ENCODE measurements around the gene CTSH. TPM values are rescaled to one million over a fixed set of nuclear protein-coding genes. Genes with fewer than 3 reads are reported as not detected.

CTSH gene
- total and polyA plus RNA-seq, 2 of the 13 experiments (the other 11 are each of a cell fraction or from before 2014, with no cell fraction given) = 265 to 653 TPM

DNA sequence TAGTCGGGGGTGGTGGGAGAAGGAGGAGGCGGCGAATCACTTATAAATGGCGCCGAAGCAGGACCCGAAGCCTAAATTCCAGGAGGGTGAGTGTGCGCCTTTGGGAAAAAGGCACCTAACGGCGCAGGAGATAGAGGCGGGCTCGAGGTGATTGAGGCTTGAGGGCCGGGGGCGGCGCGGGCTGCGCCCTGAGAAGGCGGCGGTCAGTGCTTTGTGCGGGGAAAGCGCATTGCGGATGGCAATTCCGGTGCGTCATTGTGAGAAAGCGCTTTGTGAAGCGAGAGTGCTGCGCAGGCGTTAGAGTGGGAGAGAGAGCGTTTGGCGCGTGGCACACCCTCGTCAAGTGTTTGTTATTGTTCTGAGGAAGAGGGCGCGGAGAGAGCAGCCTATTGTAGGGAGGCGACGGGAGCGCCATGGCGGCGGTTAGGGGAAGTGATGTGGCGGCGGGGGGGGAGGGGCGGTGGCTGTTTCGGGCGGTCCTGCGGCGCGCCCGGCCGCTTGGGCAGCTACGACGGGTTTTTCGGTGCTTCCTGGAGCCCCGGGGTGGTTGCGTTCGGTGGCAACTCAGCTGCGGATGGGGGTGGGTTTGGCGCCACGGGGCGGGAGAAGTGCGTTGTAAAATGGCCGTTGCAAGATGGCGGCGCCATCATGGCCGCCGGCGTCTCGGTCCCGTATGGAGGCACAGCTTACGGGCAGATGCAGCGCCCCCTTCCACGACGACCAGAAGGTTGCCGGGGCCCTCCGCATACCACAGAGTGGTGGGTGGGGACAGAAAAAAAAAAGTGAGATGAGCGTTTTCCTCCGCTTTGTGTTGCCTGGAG lies 71.7 kb downstream of the CTSH start (continued):
- TF ChIP-seq, protein P1, sequence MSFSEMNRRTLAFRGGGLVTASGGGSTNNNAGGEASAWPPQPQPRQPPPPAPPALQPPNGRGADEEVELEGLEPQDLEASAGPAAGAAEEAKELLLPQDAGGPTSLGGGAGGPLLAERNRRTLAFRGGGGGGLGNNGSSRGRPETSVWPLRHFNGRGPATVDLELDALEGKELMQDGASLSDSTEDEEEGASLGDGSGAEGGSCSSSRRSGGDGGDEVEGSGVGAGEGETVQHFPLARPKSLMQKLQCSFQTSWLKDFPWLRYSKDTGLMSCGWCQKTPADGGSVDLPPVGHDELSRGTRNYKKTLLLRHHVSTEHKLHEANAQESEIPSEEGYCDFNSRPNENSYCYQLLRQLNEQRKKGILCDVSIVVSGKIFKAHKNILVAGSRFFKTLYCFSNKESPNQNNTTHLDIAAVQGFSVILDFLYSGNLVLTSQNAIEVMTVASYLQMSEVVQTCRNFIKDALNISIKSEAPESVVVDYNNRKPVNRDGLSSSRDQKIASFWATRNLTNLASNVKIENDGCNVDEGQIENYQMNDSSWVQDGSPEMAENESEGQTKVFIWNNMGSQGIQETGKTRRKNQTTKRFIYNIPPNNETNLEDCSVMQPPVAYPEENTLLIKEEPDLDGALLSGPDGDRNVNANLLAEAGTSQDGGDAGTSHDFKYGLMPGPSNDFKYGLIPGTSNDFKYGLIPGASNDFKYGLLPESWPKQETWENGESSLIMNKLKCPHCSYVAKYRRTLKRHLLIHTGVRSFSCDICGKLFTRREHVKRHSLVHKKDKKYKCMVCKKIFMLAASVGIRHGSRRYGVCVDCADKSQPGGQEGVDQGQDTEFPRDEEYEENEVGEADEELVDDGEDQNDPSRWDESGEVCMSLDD (CRISPR knock-in tag; IDR thresholded peaks at IDR 0.05; ENCODE audit: borderline replicate concordance) = no peak
- TF ChIP-seq, protein P2, sequence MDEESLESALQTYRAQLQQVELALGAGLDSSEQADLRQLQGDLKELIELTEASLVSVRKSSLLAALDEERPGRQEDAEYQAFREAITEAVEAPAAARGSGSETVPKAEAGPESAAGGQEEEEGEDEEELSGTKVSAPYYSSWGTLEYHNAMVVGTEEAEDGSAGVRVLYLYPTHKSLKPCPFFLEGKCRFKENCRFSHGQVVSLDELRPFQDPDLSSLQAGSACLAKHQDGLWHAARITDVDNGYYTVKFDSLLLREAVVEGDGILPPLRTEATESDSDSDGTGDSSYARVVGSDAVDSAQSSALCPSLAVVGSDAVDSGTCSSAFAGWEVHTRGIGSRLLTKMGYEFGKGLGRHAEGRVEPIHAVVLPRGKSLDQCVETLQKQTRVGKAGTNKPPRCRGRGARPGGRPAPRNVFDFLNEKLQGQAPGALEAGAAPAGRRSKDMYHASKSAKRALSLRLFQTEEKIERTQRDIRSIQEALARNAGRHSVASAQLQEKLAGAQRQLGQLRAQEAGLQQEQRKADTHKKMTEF (CRISPR knock-in tag; IDR thresholded peaks at IDR 0.05) = peak; percentile 69
- TF ChIP-seq, protein P3, sequence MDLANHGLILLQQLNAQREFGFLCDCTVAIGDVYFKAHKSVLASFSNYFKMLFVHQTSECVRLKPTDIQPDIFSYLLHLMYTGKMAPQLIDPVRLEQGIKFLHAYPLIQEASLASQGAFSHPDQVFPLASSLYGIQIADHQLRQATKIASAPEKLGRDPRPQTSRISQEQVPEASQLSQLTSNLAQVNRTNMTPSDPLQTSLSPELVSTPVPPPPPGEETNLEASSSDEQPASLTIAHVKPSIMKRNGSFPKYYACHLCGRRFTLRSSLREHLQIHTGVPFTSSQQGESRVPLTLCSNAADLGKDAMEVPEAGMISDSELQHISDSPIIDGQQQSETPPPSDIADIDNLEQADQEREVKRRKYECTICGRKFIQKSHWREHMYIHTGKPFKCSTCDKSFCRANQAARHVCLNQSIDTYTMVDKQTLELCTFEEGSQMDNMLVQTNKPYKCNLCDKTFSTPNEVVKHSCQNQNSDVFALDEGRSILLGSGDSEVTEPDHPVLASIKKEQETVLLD (CRISPR knock-in tag; IDR thresholded peaks at IDR 0.05; ENCODE audit: low read depth) = peak; percentile 28; the same call in 1 of the 2 replicates
- TF ChIP-seq, protein P4, sequence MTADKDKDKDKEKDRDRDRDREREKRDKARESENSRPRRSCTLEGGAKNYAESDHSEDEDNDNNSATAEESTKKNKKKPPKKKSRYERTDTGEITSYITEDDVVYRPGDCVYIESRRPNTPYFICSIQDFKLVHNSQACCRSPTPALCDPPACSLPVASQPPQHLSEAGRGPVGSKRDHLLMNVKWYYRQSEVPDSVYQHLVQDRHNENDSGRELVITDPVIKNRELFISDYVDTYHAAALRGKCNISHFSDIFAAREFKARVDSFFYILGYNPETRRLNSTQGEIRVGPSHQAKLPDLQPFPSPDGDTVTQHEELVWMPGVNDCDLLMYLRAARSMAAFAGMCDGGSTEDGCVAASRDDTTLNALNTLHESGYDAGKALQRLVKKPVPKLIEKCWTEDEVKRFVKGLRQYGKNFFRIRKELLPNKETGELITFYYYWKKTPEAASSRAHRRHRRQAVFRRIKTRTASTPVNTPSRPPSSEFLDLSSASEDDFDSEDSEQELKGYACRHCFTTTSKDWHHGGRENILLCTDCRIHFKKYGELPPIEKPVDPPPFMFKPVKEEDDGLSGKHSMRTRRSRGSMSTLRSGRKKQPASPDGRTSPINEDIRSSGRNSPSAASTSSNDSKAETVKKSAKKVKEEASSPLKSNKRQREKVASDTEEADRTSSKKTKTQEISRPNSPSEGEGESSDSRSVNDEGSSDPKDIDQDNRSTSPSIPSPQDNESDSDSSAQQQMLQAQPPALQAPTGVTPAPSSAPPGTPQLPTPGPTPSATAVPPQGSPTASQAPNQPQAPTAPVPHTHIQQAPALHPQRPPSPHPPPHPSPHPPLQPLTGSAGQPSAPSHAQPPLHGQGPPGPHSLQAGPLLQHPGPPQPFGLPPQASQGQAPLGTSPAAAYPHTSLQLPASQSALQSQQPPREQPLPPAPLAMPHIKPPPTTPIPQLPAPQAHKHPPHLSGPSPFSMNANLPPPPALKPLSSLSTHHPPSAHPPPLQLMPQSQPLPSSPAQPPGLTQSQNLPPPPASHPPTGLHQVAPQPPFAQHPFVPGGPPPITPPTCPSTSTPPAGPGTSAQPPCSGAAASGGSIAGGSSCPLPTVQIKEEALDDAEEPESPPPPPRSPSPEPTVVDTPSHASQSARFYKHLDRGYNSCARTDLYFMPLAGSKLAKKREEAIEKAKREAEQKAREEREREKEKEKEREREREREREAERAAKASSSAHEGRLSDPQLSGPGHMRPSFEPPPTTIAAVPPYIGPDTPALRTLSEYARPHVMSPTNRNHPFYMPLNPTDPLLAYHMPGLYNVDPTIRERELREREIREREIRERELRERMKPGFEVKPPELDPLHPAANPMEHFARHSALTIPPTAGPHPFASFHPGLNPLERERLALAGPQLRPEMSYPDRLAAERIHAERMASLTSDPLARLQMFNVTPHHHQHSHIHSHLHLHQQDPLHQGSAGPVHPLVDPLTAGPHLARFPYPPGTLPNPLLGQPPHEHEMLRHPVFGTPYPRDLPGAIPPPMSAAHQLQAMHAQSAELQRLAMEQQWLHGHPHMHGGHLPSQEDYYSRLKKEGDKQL (CRISPR knock-in tag; IDR thresholded peaks at IDR 0.05; ENCODE audit: low read depth) = no peak
- TF ChIP-seq PHF21A (CRISPR knock-in tag; IDR thresholded peaks at IDR 0.05) (0 out of 2 replicates have a peak, but pooled peaks have one; percentile 29), PITX1 (CRISPR knock-in tag; IDR thresholded peaks at IDR 0.05) (no peak)
- TF ChIP-seq, protein P5, sequence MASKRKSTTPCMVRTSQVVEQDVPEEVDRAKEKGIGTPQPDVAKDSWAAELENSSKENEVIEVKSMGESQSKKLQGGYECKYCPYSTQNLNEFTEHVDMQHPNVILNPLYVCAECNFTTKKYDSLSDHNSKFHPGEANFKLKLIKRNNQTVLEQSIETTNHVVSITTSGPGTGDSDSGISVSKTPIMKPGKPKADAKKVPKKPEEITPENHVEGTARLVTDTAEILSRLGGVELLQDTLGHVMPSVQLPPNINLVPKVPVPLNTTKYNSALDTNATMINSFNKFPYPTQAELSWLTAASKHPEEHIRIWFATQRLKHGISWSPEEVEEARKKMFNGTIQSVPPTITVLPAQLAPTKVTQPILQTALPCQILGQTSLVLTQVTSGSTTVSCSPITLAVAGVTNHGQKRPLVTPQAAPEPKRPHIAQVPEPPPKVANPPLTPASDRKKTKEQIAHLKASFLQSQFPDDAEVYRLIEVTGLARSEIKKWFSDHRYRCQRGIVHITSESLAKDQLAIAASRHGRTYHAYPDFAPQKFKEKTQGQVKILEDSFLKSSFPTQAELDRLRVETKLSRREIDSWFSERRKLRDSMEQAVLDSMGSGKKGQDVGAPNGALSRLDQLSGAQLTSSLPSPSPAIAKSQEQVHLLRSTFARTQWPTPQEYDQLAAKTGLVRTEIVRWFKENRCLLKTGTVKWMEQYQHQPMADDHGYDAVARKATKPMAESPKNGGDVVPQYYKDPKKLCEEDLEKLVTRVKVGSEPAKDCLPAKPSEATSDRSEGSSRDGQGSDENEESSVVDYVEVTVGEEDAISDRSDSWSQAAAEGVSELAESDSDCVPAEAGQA (IDR thresholded peaks at IDR 0.05; ENCODE audit: low read depth) = peak; percentile 99
- TF ChIP-seq, protein P5 (CRISPR knock-in tag; IDR thresholded peaks at IDR 0.05; ENCODE audit: borderline replicate concordance) = no peak
